Myocyte (in vitro differentiated cells): ENCODE results near the gene NCOR1. TPM values are rescaled to one million over a fixed set of nuclear protein-coding genes. Genes with fewer than 3 reads are reported as not detected.
"Not testable (repeated sequence)": the region's sequence is repeated elsewhere in the genome, so short reads cannot be mapped to it uniquely, and the experiment has no call there.

Experiments
- DNase-seq: peaks from one replicate; pipeline ENCODE4 v3.0.0-alpha.2; 2012; ENCODE audit warnings: low read depth
- polyA plus RNA-seq: library from polyadenylated mRNA; unstranded; fragments of >200 nt; gene quantifications from one replicate; pipeline ENCODE4 v1.2.1, GENCODE V29; 2012; ENCODE audit warnings: missing spikeins
- total RNA-seq: library from RNA; depleted of rRNA; stranded (reverse); fragments of >200 nt; gene quantifications from 2 replicates; pipeline ENCODE4 v1.2.3, GENCODE V29; 2014

The NCOR1 gene
- total RNA-seq, result 60.0 and 73.3 TPM in 2 replicates
- 44.2 TPM for polyA plus RNA-seq

- DNase-seq, result peak; percentile 95
These were observed at the start of gene NCOR1 for GRCh38 chr17:16215273-16215964. TSS of gene NCOR1 (minus strand) at chr17:16215534. CDS start at chr17:16194569, 20,965 bp downstream.

- no peak for DNase-seq
These were observed 46.9 kb upstream of the NCOR1 start for GRCh38 chr17:16262201-16262600.

DNA sequence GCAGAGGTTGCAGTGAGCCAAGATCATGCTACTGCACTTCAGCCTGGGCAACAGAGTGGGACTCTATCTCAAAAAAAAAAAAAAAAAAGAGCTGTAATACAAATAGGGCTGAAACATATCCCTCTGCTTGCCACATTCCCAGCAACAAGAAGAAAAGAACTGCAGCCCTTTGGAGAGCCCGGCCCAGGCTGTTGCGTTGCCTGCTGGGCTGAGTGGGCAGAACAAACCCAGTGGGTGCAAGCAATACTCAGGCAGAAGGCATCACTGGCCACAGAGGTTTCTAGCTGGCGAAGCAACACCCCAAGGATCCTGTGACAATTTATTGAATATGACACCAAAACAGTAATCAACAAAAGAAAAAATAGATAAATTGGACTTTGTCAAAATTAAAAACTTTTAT is 45.7 kb upstream of the NCOR1 start:
- DNase-seq, result no peak

DNA sequence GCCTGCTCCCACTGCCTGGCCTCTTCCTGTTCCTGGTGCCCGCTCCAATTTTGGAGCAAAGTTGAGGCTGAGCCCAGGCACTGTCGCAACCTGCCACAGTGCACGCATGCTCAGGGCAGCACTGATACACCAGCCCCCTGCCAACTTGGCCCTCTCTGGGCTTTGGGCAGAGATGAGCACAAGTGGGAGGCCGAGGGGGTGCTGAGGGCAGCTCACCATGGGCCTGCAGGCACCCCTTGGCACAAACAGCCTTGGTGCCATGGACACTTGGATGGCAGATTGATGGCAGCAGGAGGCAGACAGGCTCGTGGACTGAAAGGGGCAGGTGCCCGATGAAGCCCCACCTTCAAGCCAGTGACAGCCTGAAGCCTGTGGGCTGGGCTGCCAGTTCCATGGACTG is 44.6 kb upstream of the NCOR1 start:
- DNase-seq, result peak; percentile 71

- DNase-seq, result peak; percentile 77
These were observed 43.6 kb upstream of the NCOR1 start for GRCh38 chr17:16258901-16259300.

- DNase-seq, result peak; percentile 38
These were observed 40.2 kb upstream of the NCOR1 start for GRCh38 chr17:16255481-16255921.

DNA sequence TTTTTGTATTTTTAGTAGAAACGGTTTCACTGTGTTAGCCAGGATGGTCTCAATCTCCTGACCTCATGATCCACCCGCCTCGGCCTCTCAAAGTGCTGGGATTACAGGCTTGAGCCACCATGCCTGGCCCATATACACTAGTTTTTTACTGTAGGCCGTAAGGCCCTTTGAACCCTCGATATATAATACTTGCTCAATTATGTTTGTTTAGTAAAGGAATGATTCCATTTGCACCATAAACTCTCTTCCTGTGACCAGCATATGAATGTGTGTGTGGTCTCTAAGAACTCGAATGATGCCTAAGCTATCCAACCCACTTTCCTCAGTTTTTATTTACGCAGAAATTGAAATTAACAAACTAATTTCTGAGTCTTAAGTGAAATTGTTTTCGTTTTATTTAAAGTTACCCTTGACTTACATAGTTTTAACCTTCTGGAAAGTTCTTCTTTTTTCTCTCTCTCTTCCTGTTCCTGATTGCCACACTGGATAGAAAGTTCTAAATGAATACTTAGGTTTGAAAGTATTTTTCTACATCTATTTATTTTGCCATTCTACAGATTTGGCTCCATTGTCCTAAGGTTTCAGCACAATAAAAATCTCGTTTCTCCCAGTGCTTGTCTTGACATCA is 39.6 kb upstream of the NCOR1 start:
- DNase-seq, result no peak

DNA sequence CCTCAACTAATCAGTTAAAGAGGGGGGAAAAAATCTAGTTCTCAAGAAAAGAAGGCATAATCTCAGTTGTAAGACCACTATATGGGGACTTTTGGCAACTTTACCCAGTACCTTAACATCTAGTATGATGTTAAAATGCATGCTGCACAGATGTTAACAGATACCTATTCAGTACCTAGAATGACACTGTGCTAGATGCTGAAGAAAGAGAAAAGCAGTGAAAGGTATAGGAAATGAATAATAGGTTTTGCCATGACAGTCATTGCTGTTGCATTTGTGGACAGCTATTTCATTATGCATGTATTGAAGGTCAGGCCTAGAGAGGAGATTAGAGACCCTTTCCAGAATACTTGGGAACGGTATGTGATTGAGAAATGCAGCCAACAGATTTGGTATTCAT is 36.2 kb upstream of the NCOR1 start:
- DNase-seq, result no peak

- no peak for DNase-seq
These were observed 35.7 kb upstream of the NCOR1 start for GRCh38 chr17:16251043-16251442.

DNA sequence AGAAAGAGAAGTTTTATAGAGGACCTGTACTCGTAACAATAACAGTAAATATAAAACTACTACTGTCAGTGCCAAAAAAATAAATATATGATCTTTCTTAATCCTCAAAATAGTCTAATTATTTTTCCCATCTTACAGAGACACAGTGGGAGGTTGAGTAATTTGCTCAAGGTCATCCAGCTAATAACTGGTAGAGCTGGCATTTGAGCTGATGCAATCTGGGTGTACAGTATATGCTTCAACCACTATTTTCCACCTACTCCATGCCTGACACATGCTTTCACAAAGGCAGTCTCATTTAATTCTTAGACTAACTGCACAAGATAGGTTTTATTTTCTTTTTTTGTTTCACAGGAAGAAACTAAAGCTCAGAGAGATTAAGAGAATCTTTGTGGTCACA is 35.3 kb upstream of the NCOR1 start:
- DNase-seq, result no peak

DNA sequence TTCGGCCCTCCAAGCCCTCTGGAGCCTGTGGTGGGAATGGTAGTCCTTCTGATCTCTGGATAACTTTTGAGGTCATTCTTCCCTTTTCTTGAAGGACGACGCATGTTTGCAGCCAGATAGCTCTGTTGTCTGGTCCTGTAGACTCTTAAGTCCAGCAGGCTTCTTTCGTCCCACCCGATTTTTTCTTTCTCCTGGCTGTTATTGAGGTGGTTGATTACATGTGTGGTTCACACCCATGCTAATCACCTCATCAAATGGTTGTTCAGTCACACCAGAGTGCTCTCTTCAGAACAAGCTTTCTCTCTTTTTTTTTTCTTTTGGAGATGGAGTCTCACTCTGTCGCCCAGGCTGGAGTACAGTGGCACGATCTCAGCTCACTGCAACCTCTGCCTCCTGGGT is 32.3 kb upstream of the NCOR1 start:
- no peak for DNase-seq

- DNase-seq, result no peak
These were observed 28.6 kb upstream of the NCOR1 start for GRCh38 chr17:16243801-16244567.

DNA sequence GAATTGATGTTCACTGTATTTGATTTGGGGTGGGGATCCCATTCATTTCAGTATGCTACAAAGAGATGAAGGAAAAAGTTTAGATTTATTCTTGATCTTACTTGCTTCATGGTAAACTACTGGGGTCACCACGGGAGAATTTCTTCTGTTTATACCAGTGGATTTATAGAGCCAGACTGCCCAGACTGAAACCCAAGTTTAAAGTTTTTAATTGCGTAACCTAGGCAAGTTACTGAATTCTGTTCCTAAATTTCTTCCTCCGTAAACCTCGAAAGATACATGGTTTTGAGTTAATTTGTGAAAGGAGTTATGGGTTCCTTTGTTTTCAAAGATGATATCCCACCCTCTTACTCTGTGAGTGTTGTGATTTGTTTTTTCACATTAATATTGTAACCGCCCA is 28.1 kb upstream of the NCOR1 start:
- no peak for DNase-seq

DNA sequence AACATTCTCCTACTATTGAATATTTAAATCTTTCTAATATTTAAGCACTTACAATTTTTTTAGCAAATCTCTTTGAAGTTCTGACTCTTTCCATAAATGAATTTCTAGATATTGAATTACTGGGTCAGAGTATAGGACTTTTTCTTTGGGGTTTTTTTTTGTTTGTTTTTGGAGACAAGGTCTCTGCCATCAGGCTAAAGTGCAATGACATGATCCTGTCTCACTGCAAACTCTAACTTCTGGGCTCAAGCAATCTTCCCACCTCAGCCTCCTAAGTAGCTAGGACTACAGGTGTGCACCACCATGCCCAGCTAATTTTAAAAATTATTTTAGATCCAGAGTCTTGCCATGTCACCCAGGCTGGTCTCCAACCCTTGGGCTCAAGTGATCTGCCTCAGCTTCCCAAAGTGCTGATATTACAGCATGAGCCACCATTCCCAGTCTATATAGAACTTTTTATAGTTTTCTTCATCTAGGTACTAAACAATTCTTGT is 26.6 kb upstream of the NCOR1 start:
- no peak for DNase-seq

GRCh38 chr17:16239931-16240330 is 24.6 kb upstream of the NCOR1 start:
- DNase-seq, result no peak

DNA sequence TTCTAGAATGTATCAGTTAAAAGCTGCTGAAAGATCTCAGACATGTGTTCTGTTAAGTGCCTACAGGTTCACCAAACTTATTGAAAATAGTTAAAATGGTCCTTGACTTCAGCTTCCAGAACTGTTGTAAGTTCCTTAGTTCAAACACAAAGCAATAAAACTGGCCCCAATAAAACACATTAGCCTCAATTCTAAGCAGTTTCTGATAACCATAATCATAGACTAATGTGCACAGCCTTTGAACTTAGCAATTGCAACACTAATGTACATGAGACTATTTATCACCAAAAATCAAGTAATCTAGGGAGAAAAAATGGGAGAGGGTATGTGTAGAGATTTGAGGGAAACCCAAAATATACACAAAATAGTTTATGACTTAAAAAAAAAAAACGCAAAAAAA is 17.1 kb upstream of the NCOR1 start:
- DNase-seq, result no peak

- not testable (repeated sequence) for DNase-seq
These were observed 14.7 kb upstream of the NCOR1 start for GRCh38 chr17:16229912-16230561.

GRCh38 chr17:16222406-16222805 is 7.1 kb upstream of the NCOR1 start:
- DNase-seq, result no peak

DNA sequence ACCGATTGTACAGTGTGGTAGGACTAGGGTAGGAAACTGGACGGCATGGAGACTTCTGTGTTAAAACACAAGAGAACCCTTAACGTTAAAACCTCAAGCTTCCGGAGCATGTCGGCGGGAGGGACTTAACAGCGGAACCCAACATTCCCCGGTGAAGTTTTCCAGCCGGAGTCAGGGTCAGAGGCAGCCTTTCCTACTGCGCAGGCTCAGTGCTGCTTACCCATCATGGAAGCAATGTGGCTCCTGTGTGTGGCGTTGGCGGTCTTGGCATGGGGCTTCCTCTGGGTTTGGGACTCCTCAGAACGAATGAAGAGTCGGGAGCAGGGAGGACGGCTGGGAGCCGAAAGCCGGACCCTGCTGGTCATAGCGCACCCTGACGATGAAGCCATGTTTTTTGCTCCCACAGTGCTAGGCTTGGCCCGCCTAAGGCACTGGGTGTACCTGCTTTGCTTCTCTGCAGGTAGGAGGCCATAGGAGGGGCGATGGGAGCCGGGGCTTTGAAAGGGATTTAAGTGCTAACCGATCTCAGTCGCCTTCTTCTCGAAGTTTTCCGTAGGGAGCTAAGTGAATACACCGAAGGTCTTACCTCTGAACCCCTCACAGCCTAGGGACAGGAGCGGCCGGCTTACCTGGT is 1.8 kb upstream of the NCOR1 start, which contains the start of gene PIGL:
Gene PIGL (plus strand): TSS at position 209 of the 634 bp plus-strand sequence. CDS start 17 bp downstream, at position 226.
- peak; percentile 97 for DNase-seq

- not testable (repeated sequence) for DNase-seq
These were observed 1.1 kb upstream of the NCOR1 start for GRCh38 chr17:16216341-16217001.
